ENCODE measurements around the gene ZNF318. TPM values are rescaled to one million over a fixed set of nuclear protein-coding genes. Genes with fewer than 3 reads are reported as not detected.
"Not testable (repeated sequence)": the region's sequence is repeated elsewhere in the genome, so short reads cannot be mapped to it uniquely, and the experiment has no call there.

The ZNF318 gene
- total and polyA plus RNA-seq, 2 donors (not counting 3 experiments of a cell fraction or from before 2014, with no cell fraction given), result 7.1 to 13.6 TPM

- dilution Hi-C loops (cut with MboI; ENCODE audit: extremely low pct_ligation_motif_present, low sequenced_read_pairs), result no loop called here
These were observed 65.6 kb downstream of the ZNF318 start for GRCh38 chr6:43303751-43304331.

GRCh38 chr6:43303006-43303405, 66.4 kb downstream of the ZNF318 start:
- H3K9ac ChIP-seq (replicated peaks; ENCODE audit: extremely low read depth, insufficient read depth, low read length); CTCF ChIA-PET; H3K9me3 ChIP-seq (replicated peaks; ENCODE audit: control insufficient read depth, insufficient read depth, low read length); dilution Hi-C loops (cut with MboI; ENCODE audit: extremely low pct_ligation_motif_present, low sequenced_read_pairs); H3K4me2 ChIP-seq (ENCODE audit: insufficient read depth, low read length); H3K79me2 ChIP-seq (ENCODE audit: control insufficient read depth, insufficient read depth, low read length); H3K36me3 ChIP-seq (ENCODE audit: control insufficient read depth in 2 of 2, extremely low read depth in 1 of 2, insufficient read depth in 2 of 2, low read length in 2 of 2); POLR2A ChIA-PET; H3K4me1 ChIP-seq (ENCODE audit: control insufficient read depth, extremely low read depth, insufficient read depth, low read length); FAIRE-seq; H2AFZ ChIP-seq (ENCODE audit: low read depth, low read length); intact Hi-C loops (cut with micrococcal nuclease); H4K20me1 ChIP-seq (replicated peaks; ENCODE audit: control insufficient read depth, extremely low read depth, insufficient read depth, low read length); H3K27ac ChIP-seq (ENCODE audit: insufficient read depth, low read depth, low read length); H3K9me1 ChIP-seq (replicated peaks; ENCODE audit: control insufficient read depth, extremely low read depth, insufficient read depth, low read length); H3K4me3 ChIP-seq (replicated peaks in 1 of 3; ENCODE audit: insufficient read depth in 1 of 3, low read depth in 1 of 3, low read length in 3 of 3); H3K27me3 ChIP-seq (ENCODE audit: control insufficient read depth in 2 of 2, insufficient read depth in 2 of 2, low read length in 2 of 2); BruUV-seq (replicated peaks); DNase-seq (ENCODE audit: low read depth, low spot score): not testable (repeated sequence)

More at GRCh38 chr6:43303751-43304331, 65.6 kb downstream of the ZNF318 start:
- Histone ChIP-seq H3K9me1 (replicated peaks; ENCODE audit: control insufficient read depth, extremely low read depth, insufficient read depth, low read length) (no peaks in the 10 kb centered on the region), H4K20me1 (replicated peaks; ENCODE audit: control insufficient read depth, extremely low read depth, insufficient read depth, low read length) (no peaks in the 10 kb centered on the region), H3K36me3 (ENCODE audit: control insufficient read depth in 2 of 2, extremely low read depth in 1 of 2, insufficient read depth in 2 of 2, low read length in 2 of 2) (no peaks in the 10 kb centered on the region), H3K9me3 (replicated peaks; ENCODE audit: control insufficient read depth, insufficient read depth, low read length) (no peaks in the 10 kb centered on the region), H3K4me2 (ENCODE audit: insufficient read depth, low read length) (no peak overlapping the region), H3K27ac (ENCODE audit: insufficient read depth, low read depth, low read length) (no peak overlapping the region), H3K79me2 (ENCODE audit: control insufficient read depth, insufficient read depth, low read length) (no peaks in the 10 kb centered on the region), H3K27me3 (ENCODE audit: control insufficient read depth in 2 of 2, insufficient read depth in 2 of 2, low read length in 2 of 2) (peaks cover 4 to 13% of the 10 kb centered on the region in 2 experiments), H3K9ac (replicated peaks; ENCODE audit: extremely low read depth, insufficient read depth, low read length) (no peak overlapping the region), H3K4me3 (replicated peaks in 1 of 3; ENCODE audit: insufficient read depth in 1 of 3, low read depth in 1 of 3, low read length in 3 of 3) (no peak overlapping the region), H3K4me1 (ENCODE audit: control insufficient read depth, extremely low read depth, insufficient read depth, low read length) (peaks cover 6% of the 10 kb centered on the region), H2AFZ (ENCODE audit: low read depth, low read length) (no peak overlapping the region)
- FAIRE-seq (no peak), DNase-seq (ENCODE audit: low read depth, low spot score) (no peak)
- TF ChIP-seq POLR2A (IDR thresholded peaks at IDR 0.05; ENCODE audit: low read depth, low read length) (no peak), JUN (IDR thresholded peaks at IDR 0.05; ENCODE audit: borderline replicate concordance, insufficient read depth, insufficient read length, low read depth) (no peak), GATA2 (IDR thresholded peaks at IDR 0.05; ENCODE audit: insufficient read depth, insufficient read length, low read depth, low read length) (no peak), POLR2AphosphoS5 (IDR thresholded peaks at IDR 0.05; ENCODE audit: insufficient read depth, low read depth, low read length) (no peak), EZH2 (IDR thresholded peaks at IDR 0.05; ENCODE audit: borderline replicate concordance, low read depth, low read length, severe bottlenecking) (no peak), FOS (IDR thresholded peaks at IDR 0.05; ENCODE audit: borderline replicate concordance, insufficient read depth, low read length) (no peak), MAX (IDR thresholded peaks at IDR 0.05; ENCODE audit: insufficient read depth, insufficient read length) (no peak), CTCF (IDR thresholded peaks at IDR 0.05; ENCODE audit: extremely low read depth in 1 of 2, insufficient read depth in 1 of 2, low read depth in 1 of 2, low read length in 2 of 2) (no peak), MYC (IDR thresholded peaks at IDR 0.05; ENCODE audit: low read depth, low read length) (no peak)
- ChIA-PET POLR2A (no interaction called here), CTCF (no interaction called here)
- intact Hi-C loops (cut with micrococcal nuclease), result no loop called here
- no TSS peak for BruUV-seq (replicated peaks)
